GM19239 (cell line): ENCODE data around the gene ZNF311.
"Not testable (repeated sequence)": the region's sequence is repeated elsewhere in the genome, so short reads cannot be mapped to it uniquely, and the experiment has no call there.

ENCODE experiments used
- DNase-seq: peaks from one replicate; pipeline ENCODE4 v3.0.0; 2011; ENCODE audit warnings: low spot score; ENCODE audit not compliant: insufficient read length
- FAIRE-seq: peaks from 2 replicates; lab custom pipeline; 2011; peaks lifted over from hg19 to GRCh38; lab: Jason Lieb, UNC

The ZNF311 gene

GRCh38 chr6:28985462-28986164 lies 19.5 kb downstream of the ZNF311 start:
- DNase-seq (no peak), FAIRE-seq (no peak)

- no peak for FAIRE-seq
- no peak for DNase-seq
Observed at GRCh38 chr6:28983838-28984237, 21.3 kb downstream of the ZNF311 start.

- no peak for DNase-seq
- no peak for FAIRE-seq
Observed at GRCh38 chr6:28982476-28983266, 22.4 kb downstream of the ZNF311 start.

GRCh38 chr6:28981833-28982475 lies 23.2 kb downstream of the ZNF311 start:
- peak; percentile 26 for FAIRE-seq
- peak; percentile 22 for DNase-seq

- no peak for FAIRE-seq
- no peak for DNase-seq
Observed at GRCh38 chr6:28981431-28981832, 23.7 kb downstream of the ZNF311 start.

- DNase-seq (peak; percentile 27), FAIRE-seq (peak; percentile 35)
Observed at GRCh38 chr6:28980852-28981430, 24.2 kb downstream of the ZNF311 start.

GRCh38 chr6:28980137-28980851 lies 24.8 kb downstream of the ZNF311 start:
- DNase-seq (no peak), FAIRE-seq (no peak)

- DNase-seq (no peak), FAIRE-seq (no peak)
Observed at GRCh38 chr6:28979679-28980078, 25.4 kb downstream of the ZNF311 start.

GRCh38 chr6:28978959-28979561 lies 26.1 kb downstream of the ZNF311 start:
- no peak for FAIRE-seq
- no peak for DNase-seq

GRCh38 chr6:28978133-28978491 lies 27.0 kb downstream of the ZNF311 start:
- FAIRE-seq: no peak
- no peak for DNase-seq

- FAIRE-seq (peak; percentile 45), DNase-seq (no peak)
Observed at GRCh38 chr6:28977341-28978132, 27.6 kb downstream of the ZNF311 start.

- DNase-seq (no peak), FAIRE-seq (no peak)
Observed at GRCh38 chr6:28976677-28977076, 28.4 kb downstream of the ZNF311 start.

GRCh38 chr6:28974505-28974904 lies 30.6 kb downstream of the ZNF311 start:
- no peak for FAIRE-seq
- no peak for DNase-seq

GRCh38 chr6:28970056-28970455 lies 35.1 kb downstream of the ZNF311 start:
- not testable (repeated sequence) for DNase-seq, FAIRE-seq

GRCh38 chr6:28969129-28969528 lies 36.0 kb downstream of the ZNF311 start:
- DNase-seq: no peak
- no peak for FAIRE-seq

- FAIRE-seq (no peak), DNase-seq (no peak)
Observed at GRCh38 chr6:28968476-28968875, 36.6 kb downstream of the ZNF311 start.

GRCh38 chr6:28965706-28966105 lies 39.4 kb downstream of the ZNF311 start:
- FAIRE-seq (no peak), DNase-seq (no peak)

- FAIRE-seq (no peak), DNase-seq (no peak)
Observed at GRCh38 chr6:28960846-28961500, 44.1 kb downstream of the ZNF311 start.
